HCT116 (cell line): ENCODE measurements around the gene PIK3CB.

Source experiments
- EZH2 ChIP-seq: fragments of 200-600 bp; sonication (generic); IDR thresholded peaks from 2 replicates; pipeline ENCODE4 v1.6.1; 2017; ENCODE audit warnings: antibody characterized with exemption, mixed run types
- MAX ChIP-seq: IDR thresholded peaks from 2 replicates; pipeline ENCODE4 v1.6.1; 2012
- POLR2A ChIP-seq: IDR thresholded peaks from 2 replicates; pipeline ENCODE4 v1.7.0; 2011; ENCODE audit warnings: borderline replicate concordance; ENCODE audit not compliant: insufficient read depth, insufficient read length; ENCODE audit errors: extremely low read depth
- SRF ChIP-seq: IDR thresholded peaks from 2 replicates; pipeline ENCODE4 v1.6.1; 2012; ENCODE audit warnings: low read depth
- TF ChIP-seq, protein P1 (sequence below), 3 experiments: fragments of 200-600 bp in 1 of 3; sonication (generic) in 1 of 3; IDR thresholded peaks in 2 of 3; conservative IDR thresholded peaks in 1 of 3; 2 replicates each; pipeline ENCODE4 v1.5.1; 2012 to 2017; ENCODE audit warnings: low read depth in 2 of 3, low read length in 2 of 3, antibody characterized with exemption in 1 of 3, borderline replicate concordance in 1 of 3, control low read depth in 1 of 3, mild to moderate bottlenecking in 1 of 3, mixed read lengths in 1 of 3, mixed run types in 1 of 3, moderate library complexity in 1 of 3; ENCODE audit not compliant: insufficient read depth in 1 of 3

GRCh38 chr3:138778643-138779042, 56.1 kb downstream of the PIK3CB start:
- no peak for TF ChIP-seq EZH2
- TF ChIP-seq MAX: no peak
- TF ChIP-seq, protein P1, sequence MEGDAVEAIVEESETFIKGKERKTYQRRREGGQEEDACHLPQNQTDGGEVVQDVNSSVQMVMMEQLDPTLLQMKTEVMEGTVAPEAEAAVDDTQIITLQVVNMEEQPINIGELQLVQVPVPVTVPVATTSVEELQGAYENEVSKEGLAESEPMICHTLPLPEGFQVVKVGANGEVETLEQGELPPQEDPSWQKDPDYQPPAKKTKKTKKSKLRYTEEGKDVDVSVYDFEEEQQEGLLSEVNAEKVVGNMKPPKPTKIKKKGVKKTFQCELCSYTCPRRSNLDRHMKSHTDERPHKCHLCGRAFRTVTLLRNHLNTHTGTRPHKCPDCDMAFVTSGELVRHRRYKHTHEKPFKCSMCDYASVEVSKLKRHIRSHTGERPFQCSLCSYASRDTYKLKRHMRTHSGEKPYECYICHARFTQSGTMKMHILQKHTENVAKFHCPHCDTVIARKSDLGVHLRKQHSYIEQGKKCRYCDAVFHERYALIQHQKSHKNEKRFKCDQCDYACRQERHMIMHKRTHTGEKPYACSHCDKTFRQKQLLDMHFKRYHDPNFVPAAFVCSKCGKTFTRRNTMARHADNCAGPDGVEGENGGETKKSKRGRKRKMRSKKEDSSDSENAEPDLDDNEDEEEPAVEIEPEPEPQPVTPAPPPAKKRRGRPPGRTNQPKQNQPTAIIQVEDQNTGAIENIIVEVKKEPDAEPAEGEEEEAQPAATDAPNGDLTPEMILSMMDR (IDR thresholded peaks at IDR 0.05 in 2 of 3, conservative IDR thresholded peaks at IDR 0.05 in 1 of 3; ENCODE audit: borderline replicate concordance in 1 of 3, insufficient read depth in 1 of 3, low read depth in 2 of 3, low read length in 2 of 3): no peak
- TF ChIP-seq SRF: no peak
- no peak for TF ChIP-seq POLR2A
